ENCODE measurements around the gene ZFP36. TPM values are rescaled to one million over a fixed set of nuclear protein-coding genes. Genes with fewer than 3 reads are reported as not detected.

Gene ZFP36
- total RNA-seq, 1 donor from 2014 or later, result 7.5 TPM

DNA sequence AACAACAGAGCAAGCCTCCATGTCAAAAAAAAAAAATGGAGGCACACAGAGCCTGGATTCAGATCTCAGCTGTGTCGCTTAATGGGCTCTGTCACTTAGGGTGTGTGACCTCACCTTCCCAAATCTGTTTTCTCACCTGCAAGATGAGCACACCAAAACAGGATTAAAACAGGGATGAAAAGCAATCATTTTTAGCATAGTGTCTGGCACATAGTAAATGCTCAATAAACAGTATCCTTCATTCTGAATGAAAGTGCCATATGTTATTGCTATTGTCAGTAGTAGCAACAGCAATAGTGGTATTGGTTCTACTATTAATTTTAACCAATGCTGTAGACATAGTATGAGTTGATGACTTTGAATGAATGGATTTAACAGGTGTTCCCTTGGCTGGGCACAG lies 41.1 kb upstream of the ZFP36 start:
- DNase-seq (ENCODE audit: low read depth), result no peak
- H3K36me3 ChIP-seq (ENCODE audit: control insufficient read depth, insufficient read depth, low read length), result peaks cover 4% of the 10 kb centered on the region
- no peak overlapping the region for H3K4me3 ChIP-seq (ENCODE audit: low read depth, low read length)
- TF ChIP-seq, protein P1, sequence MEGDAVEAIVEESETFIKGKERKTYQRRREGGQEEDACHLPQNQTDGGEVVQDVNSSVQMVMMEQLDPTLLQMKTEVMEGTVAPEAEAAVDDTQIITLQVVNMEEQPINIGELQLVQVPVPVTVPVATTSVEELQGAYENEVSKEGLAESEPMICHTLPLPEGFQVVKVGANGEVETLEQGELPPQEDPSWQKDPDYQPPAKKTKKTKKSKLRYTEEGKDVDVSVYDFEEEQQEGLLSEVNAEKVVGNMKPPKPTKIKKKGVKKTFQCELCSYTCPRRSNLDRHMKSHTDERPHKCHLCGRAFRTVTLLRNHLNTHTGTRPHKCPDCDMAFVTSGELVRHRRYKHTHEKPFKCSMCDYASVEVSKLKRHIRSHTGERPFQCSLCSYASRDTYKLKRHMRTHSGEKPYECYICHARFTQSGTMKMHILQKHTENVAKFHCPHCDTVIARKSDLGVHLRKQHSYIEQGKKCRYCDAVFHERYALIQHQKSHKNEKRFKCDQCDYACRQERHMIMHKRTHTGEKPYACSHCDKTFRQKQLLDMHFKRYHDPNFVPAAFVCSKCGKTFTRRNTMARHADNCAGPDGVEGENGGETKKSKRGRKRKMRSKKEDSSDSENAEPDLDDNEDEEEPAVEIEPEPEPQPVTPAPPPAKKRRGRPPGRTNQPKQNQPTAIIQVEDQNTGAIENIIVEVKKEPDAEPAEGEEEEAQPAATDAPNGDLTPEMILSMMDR (IDR thresholded peaks at IDR 0.05; ENCODE audit: insufficient read depth, low read length, poor library complexity, severe bottlenecking), result no peak
- no peaks in the 10 kb centered on the region for H3K27me3 ChIP-seq (ENCODE audit: control insufficient read depth, insufficient read depth, low read length)

DNA sequence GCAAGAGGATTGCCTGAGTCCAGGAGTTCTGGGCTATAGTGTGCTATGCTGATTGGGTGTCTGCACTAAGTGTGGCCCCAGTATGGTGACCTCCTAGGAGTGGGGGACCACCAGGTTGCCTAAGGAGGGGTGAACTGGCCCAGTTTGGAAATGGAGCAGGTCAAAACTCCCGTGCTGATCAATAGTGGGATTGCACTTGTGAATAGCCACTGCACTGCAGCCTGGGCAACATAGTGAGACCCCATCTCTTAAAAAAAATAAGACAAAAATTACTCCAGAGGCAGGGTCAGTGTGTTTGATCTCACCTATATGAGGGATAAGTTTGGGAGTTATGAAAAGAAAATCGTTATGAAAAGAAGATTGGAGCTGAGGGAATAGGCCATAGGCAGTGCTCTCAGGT lies 37.4 kb upstream of the ZFP36 start:
- H3K4me3 ChIP-seq (ENCODE audit: low read depth, low read length), result no peak overlapping the region
- H3K36me3 ChIP-seq (ENCODE audit: control insufficient read depth, insufficient read depth, low read length), result peaks cover 8% of the 10 kb centered on the region
- DNase-seq (ENCODE audit: low read depth), result no peak
- TF ChIP-seq, protein P1 (IDR thresholded peaks at IDR 0.05; ENCODE audit: insufficient read depth, low read length, poor library complexity, severe bottlenecking), result no peak
- no peaks in the 10 kb centered on the region for H3K27me3 ChIP-seq (ENCODE audit: control insufficient read depth, insufficient read depth, low read length)

DNA sequence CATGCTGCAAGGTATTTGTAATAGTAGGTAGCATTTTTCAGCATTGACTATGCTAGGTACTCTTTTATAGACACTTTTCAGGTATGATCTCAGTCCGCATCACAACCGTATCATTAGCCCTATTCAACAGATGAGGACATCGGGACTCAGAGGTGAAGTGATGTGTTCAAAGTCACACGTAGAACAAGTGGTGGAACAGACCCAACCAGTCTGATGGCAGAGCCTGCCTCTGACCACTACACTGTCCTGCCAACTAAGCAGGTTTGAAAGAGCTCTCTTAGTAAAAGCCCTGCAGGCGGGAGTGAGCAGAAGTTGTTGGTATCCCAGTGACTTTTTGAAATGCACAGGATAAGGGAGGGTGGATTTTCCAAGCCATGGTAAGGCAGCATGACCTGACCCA lies 35.9 kb upstream of the ZFP36 start:
- TF ChIP-seq, protein P1 (IDR thresholded peaks at IDR 0.05; ENCODE audit: insufficient read depth, low read length, poor library complexity, severe bottlenecking), result no peak
- H3K36me3 ChIP-seq (ENCODE audit: control insufficient read depth, insufficient read depth, low read length), result peaks cover 8% of the 10 kb centered on the region
- no peaks in the 10 kb centered on the region for H3K27me3 ChIP-seq (ENCODE audit: control insufficient read depth, insufficient read depth, low read length)
- no peak overlapping the region for H3K4me3 ChIP-seq (ENCODE audit: low read depth, low read length)
- no peak for DNase-seq (ENCODE audit: low read depth)

DNA sequence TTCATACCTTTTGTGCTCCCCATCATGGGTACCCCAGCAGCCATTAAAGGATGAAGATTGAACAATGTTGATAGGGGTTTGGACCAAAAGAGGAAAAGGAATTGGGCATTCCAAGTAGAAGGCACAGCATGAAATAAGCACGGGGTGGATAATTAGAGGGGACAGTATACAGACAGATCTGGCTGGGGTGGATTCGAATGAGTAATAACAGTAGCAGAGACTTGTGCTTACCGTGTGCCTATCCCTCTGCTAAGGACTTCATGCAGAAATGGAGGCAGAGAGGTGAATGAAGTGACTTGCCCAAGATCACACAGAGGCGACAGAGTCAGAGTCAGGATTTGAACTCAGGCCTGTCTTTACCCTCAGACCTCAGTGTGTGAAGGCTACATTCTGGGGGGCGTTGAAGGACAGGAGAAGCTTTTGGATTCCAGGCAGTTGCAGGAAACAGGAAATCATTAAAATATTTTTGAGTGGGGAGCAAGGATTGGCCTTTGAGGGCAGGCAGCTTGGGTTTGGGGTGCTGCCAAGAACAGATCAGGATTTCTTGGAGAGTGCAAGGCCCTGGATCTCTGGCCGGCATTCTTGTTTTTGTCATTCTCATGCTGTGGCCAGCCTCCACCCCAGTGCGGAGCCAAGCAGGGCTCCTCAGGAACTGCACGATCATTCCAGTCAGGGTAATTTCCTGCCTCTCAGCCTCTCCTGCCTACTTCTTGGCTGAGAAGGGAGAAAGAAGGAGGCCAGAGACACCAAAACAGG lies 34.4 kb upstream of the ZFP36 start:
- DNase-seq (ENCODE audit: low read depth), result no peak
- Histone ChIP-seq H3K4me3 (ENCODE audit: low read depth, low read length) (no peak overlapping the region), H3K27me3 (ENCODE audit: control insufficient read depth, insufficient read depth, low read length) (no peaks in the 10 kb centered on the region), H3K36me3 (ENCODE audit: control insufficient read depth, insufficient read depth, low read length) (peaks cover 8% of the 10 kb centered on the region)
- TF ChIP-seq, protein P1 (IDR thresholded peaks at IDR 0.05; ENCODE audit: insufficient read depth, low read length, poor library complexity, severe bottlenecking), result no peak

DNA sequence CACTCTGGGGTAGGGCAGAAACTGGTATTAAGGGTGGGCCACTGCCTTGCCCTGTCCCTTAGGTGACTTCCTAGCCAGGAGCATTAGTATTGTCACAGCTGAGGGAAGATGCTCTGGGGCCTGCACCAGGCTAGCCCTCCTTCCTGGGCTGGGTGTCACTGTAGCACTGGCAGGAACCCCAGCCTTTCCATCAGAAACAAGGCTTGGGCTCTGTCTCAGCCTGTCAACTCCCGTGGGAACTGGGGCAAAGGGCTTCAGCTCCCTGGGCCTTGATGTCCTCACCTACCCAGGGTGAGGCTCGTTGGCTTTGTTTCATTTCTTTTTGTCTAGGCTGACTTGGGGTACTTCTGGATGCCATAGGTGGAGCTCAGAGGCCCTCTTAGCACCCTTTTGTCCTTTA lies 33.7 kb upstream of the ZFP36 start:
- TF ChIP-seq, protein P1 (IDR thresholded peaks at IDR 0.05; ENCODE audit: insufficient read depth, low read length, poor library complexity, severe bottlenecking), result no peak
- no peak overlapping the region for H3K4me3 ChIP-seq (ENCODE audit: low read depth, low read length)
- no peaks in the 10 kb centered on the region for H3K27me3 ChIP-seq (ENCODE audit: control insufficient read depth, insufficient read depth, low read length)
- H3K36me3 ChIP-seq (ENCODE audit: control insufficient read depth, insufficient read depth, low read length), result peaks cover 8% of the 10 kb centered on the region
- DNase-seq (ENCODE audit: low read depth), result no peak

DNA sequence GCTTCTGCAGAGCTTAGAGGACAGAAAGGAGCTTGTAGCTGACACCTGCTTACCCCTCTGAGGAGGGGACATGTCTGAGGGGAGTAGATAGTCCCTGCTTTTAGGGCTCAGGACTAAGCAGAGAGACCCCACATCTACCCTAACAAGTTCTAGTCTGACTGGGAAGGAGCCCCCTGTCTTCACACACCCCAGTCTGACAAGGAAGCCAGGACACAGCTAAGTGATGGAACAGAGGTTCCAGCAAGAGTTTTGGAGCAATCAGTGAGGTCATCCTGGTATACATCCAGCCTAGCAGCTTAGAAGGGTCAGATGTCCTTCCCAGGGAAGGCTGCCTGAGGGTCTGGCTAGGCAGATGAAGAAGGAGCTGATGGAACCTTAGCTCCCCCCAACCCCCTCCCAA lies 30.7 kb upstream of the ZFP36 start:
- H3K27me3 ChIP-seq (ENCODE audit: control insufficient read depth, insufficient read depth, low read length), result no peaks in the 10 kb centered on the region
- DNase-seq (ENCODE audit: low read depth), result no peak
- peaks cover 4% of the 10 kb centered on the region for H3K36me3 ChIP-seq (ENCODE audit: control insufficient read depth, insufficient read depth, low read length)
- TF ChIP-seq, protein P1 (IDR thresholded peaks at IDR 0.05; ENCODE audit: insufficient read depth, low read length, poor library complexity, severe bottlenecking), result no peak
- H3K4me3 ChIP-seq (ENCODE audit: low read depth, low read length), result no peak overlapping the region
